Upper lobe of right lung (tissue), 1 donor: ENCODE data around the gene CARS1. TPM values are rescaled to one million over a fixed set of nuclear protein-coding genes. Genes with fewer than 3 reads are reported as not detected.

Experiments used
- ATAC-seq: fragments of 200-7000 bp; cut with Tn5 transposase; one replicate; pipeline ENCODE4 v1.9.1; 2020; ENCODE audit warnings: mild to moderate bottlenecking, moderate library complexity
- DNase-seq: peaks from one replicate; pipeline ENCODE4 v3.0.0-alpha.2; 2020
- H3K27ac ChIP-seq: fragments of 200-600 bp; one replicate; pipeline ENCODE4 v1.8.0; 2022
- H3K27me3 ChIP-seq: fragments of 200-600 bp; one replicate; pipeline ENCODE4 v1.8.0; 2022; ENCODE audit warnings: mild to moderate bottlenecking
- H3K36me3 ChIP-seq: fragments of 200-600 bp; one replicate; pipeline ENCODE4 v1.8.0; 2022
- H3K4me1 ChIP-seq: fragments of 200-600 bp; one replicate; pipeline ENCODE4 v1.8.0; 2022
- H3K4me3 ChIP-seq: fragments of 200-600 bp; one replicate; pipeline ENCODE4 v1.8.0; 2022; ENCODE audit warnings: mild to moderate bottlenecking
- H3K9me3 ChIP-seq: fragments of 200-600 bp; one replicate; pipeline ENCODE4 v1.8.0; 2022
- intact Hi-C: fragments of 100-400 bp; cut with DNase I; formaldehyde crosslinking; loops from one replicate; pipeline ENCODE4 v1.11.0; 2022
- total RNA-seq: library from RNA; stranded (reverse); fragmentation: NEBNext Ultra II Directional; extraction: Animal tissue kit (Norgen Biotek cat#: 25700); gene quantifications from one replicate; pipeline ENCODE4 v1.2.1, GENCODE V29; 2021
- TF ChIP-seq, protein P1 (sequence below): fragments of 200-600 bp; IDR thresholded peaks from one replicate; pipeline ENCODE4 v1.8.0; 2022; ENCODE audit warnings: antibody characterized with exemption
- donor health status: DM: no; HTN: yes; CAD: no; lungs with severe emphysema.

CARS1 gene
- total RNA-seq, 1 donor from 2014 or later: 34.6 TPM

DNA sequence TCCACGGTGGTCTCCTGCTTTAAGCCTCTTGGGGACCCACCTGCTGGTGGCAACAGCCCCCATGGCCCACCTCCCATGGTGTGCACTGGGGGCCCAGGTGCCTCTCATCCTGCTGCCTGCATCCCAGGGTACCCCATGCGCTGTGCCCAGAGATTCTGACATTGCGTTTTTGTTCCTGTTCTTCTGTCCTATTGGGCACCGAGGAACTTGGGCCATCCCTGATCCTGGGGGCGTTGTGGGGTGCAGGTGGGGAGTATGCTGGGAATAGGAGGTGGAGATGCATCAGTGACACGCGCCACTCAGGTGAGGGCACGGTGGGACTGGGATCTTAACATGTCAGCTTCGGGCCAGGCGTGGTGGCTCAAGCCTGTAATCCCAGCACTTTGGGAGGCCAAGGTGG, 52.7 kb downstream of the CARS1 start:
- Histone ChIP-seq H3K9me3 (no peaks in the 10 kb centered on the region), H3K4me3 (no peak overlapping the region), H3K4me1 (no peaks in the 10 kb centered on the region), H3K27ac (no peak overlapping the region), H3K36me3 (peaks cover 65% of the 10 kb centered on the region), H3K27me3 (no peaks in the 10 kb centered on the region)
- intact Hi-C loops: no loop called here
- DNase-seq (peak; percentile 37), ATAC-seq (no peak)
- TF ChIP-seq, protein P1, sequence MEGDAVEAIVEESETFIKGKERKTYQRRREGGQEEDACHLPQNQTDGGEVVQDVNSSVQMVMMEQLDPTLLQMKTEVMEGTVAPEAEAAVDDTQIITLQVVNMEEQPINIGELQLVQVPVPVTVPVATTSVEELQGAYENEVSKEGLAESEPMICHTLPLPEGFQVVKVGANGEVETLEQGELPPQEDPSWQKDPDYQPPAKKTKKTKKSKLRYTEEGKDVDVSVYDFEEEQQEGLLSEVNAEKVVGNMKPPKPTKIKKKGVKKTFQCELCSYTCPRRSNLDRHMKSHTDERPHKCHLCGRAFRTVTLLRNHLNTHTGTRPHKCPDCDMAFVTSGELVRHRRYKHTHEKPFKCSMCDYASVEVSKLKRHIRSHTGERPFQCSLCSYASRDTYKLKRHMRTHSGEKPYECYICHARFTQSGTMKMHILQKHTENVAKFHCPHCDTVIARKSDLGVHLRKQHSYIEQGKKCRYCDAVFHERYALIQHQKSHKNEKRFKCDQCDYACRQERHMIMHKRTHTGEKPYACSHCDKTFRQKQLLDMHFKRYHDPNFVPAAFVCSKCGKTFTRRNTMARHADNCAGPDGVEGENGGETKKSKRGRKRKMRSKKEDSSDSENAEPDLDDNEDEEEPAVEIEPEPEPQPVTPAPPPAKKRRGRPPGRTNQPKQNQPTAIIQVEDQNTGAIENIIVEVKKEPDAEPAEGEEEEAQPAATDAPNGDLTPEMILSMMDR: no peak

DNA sequence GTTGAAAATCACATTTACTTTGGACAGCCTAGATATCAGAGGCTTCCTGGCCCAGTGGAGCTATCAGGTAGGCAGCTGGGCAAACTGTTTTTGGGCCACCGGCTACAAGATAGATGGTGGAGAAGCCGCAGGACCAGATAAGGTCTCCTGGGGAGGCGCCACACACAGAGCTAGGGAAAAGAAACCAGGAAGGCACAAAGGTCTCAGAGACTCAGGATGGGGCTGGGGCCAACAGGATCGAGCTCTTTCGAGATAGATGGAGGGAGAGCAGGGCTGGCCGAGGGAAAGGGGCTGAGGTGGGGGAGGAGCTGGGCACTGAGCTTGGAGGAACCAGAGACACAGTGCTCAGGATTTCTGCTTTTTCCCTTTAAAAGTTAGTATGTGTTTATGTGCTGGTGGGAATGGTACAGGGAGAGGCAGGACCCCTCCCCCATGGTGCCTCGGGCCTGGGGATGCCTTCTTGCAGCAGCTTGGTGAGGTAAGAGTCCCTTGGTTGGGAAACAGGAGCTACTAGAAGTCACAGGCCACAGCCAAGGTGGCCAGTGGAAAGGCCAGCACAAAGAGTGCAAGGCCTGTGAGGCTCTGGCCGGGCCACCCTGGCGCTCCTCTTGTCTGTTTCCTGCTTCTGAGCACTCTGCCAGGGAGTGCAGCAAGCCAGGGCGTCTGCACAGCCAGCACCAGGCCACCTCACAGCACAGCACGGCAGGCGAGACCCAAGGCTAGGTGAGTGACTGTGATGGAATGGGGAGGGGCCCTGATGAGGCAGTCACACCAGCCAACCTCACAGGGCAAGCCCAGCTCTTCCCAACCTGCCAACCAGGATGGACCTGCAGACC, 53.6 kb downstream of the CARS1 start:
- H3K4me1 ChIP-seq: no peaks in the 10 kb centered on the region
- DNase-seq (peak; percentile 59), ATAC-seq (no peak)
- no peak overlapping the region for H3K4me3 ChIP-seq
- H3K27ac ChIP-seq: no peak overlapping the region
- intact Hi-C loops: no loop called here
- peaks cover 57% of the 10 kb centered on the region for H3K36me3 ChIP-seq
- H3K9me3 ChIP-seq: no peaks in the 10 kb centered on the region
- TF ChIP-seq, protein P1: no peak
- no peaks in the 10 kb centered on the region for H3K27me3 ChIP-seq

DNA sequence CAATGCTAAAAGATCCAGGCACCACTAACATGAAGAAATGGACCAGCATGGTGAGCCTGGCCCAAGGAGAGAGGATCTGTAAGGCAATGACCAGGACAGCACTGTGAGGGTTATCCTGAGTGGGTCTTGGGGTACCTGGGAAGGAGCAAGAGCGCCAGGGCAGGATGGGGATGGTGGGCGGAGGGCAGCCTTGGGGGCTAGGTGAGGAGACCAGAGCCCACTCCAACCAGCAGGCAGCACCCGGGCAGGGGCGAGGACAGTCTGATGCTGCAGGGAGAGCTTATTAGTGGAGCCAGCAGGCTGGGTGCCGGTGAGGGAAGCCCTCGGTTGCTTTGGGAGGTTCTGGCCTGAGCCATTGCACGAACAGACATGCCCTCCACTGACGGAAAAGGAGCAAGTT, 54.4 kb downstream of the CARS1 start:
- DNase-seq (peak; percentile 50), ATAC-seq (no peak)
- no peak overlapping the region for H3K27ac ChIP-seq

DNA sequence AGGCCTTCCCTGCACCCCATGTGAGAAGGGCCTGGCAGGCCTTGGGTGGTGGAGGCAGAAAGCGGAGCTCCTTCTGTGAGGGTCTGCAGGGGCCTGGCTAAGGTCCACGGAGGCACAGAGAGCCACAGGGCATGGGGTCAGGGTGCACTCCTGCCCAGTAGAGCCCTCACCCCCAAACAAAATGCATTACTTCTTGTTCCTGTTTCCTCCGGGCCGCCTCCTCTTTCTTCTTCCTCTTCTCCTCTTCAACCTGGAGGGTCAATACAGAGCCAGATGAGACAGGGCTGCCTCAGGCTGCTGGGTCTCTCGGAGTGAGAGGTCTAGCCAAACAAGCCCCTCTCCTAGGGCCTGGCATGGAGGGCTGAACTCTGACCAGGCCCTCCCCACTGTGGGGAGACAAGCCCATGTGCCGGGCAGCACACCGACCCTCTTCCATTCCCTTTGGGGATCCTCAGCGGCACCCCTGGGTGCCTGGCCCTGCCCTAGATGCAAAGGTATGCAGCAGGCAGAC, 54.8 kb downstream of the CARS1 start:
- peaks cover 55% of the 10 kb centered on the region for H3K36me3 ChIP-seq
- ATAC-seq: no peak
- H3K27me3 ChIP-seq: no peaks in the 10 kb centered on the region
- no peak overlapping the region for H3K27ac ChIP-seq
- TF ChIP-seq, protein P1: no peak
- H3K9me3 ChIP-seq: no peaks in the 10 kb centered on the region
- intact Hi-C loops: no loop called here
- no peak overlapping the region for H3K4me3 ChIP-seq
- no peaks in the 10 kb centered on the region for H3K4me1 ChIP-seq
- DNase-seq: peak; percentile 42

More for the DNA sequence above, 54.4 kb downstream of the CARS1 start:
- H3K9me3 ChIP-seq: no peaks in the 10 kb centered on the region
- TF ChIP-seq, protein P1: no peak
- no peaks in the 10 kb centered on the region for H3K27me3 ChIP-seq
- H3K4me3 ChIP-seq: no peak overlapping the region
- peaks cover 55% of the 10 kb centered on the region for H3K36me3 ChIP-seq
- intact Hi-C loops: no loop called here
- H3K4me1 ChIP-seq: no peaks in the 10 kb centered on the region

DNA sequence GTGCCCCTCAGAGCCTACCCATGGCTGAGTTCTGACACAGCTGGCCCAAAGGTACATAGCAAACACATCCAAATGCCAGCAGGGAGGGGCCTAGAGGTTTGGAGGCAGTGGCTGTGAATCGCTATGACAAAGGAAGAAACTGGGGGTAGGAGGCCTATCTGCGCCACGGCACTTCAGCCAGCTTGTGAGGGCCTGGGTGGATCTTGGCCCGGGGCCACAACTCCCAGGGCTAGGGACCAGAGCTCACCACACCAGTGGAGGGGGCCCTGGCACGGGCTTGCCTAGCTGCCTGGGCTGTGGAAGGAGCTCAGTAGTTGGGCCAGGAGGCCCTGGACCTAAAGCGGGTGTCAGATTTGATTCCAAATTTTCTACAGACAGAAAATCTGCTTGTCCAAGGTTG, 55.7 kb downstream of the CARS1 start:
- TF ChIP-seq, protein P1: no peak
- intact Hi-C loops: no loop called here
- no peak for ATAC-seq
- peak; percentile 51 for DNase-seq
- no peaks in the 10 kb centered on the region for H3K27me3 ChIP-seq
- no peak overlapping the region for H3K27ac ChIP-seq
- H3K4me3 ChIP-seq: no peak overlapping the region
- H3K9me3 ChIP-seq: no peaks in the 10 kb centered on the region
- peaks cover 53% of the 10 kb centered on the region for H3K36me3 ChIP-seq
- no peaks in the 10 kb centered on the region for H3K4me1 ChIP-seq
